AG09319 (cell line): Measurements from ENCODE around the gene GXYLT1.
"Not testable (repeated sequence)": the region's sequence is repeated elsewhere in the genome, so short reads cannot be mapped to it uniquely, and the experiment has no call there.

Experiments used
- DNase-seq: peaks from one replicate; pipeline ENCODE4 v3.0.0-alpha.2; 2010; ENCODE audit warnings: low read depth; ENCODE audit errors: extremely low read depth
- CTCF ChIP-seq: IDR thresholded peaks from 2 replicates; pipeline ENCODE4 v1.5.1; 2011; ENCODE audit warnings: low read depth, mild to moderate bottlenecking, inconsistent platforms, low read length, moderate library complexity

The GXYLT1 gene

GRCh38 chr12:42070036-42070435 is 74.6 kb downstream of the GXYLT1 start:
- no peak for DNase-seq
- TF ChIP-seq CTCF, result no peak

GRCh38 chr12:42059127-42059526 is 85.5 kb downstream of the GXYLT1 start:
- DNase-seq, result no peak
- no peak for TF ChIP-seq CTCF

GRCh38 chr12:42056130-42056529 is 88.5 kb downstream of the GXYLT1 start:
- no peak for DNase-seq
- TF ChIP-seq CTCF, result no peak

GRCh38 chr12:42053456-42053855 is 91.2 kb downstream of the GXYLT1 start:
- no peak for DNase-seq
- TF ChIP-seq CTCF, result no peak

GRCh38 chr12:42048980-42049379 is 95.7 kb downstream of the GXYLT1 start:
- DNase-seq, result not testable (repeated sequence)

GRCh38 chr12:42039577-42039976 is 105.1 kb downstream of the GXYLT1 start:
- DNase-seq, result no peak
- no peak for TF ChIP-seq CTCF

GRCh38 chr12:42039176-42039575 is 105.5 kb downstream of the GXYLT1 start:
- TF ChIP-seq CTCF, result no peak
- DNase-seq, result no peak

GRCh38 chr12:42031847-42032564 is 112.7 kb downstream of the GXYLT1 start:
- no peak for TF ChIP-seq CTCF
- no peak for DNase-seq
